HEK293 (cell line): ENCODE measurements around the gene ADM2.

Experiments
- CTCF ChIA-PET: fragments of 350-600 bp; formaldehyde crosslinking; extraction: SDS; loops from one replicate; lab custom pipeline; 2021; ENCODE audit warnings: antibody characterized with exemption; lab: Yijun Ruan, JAX
- POLR2A ChIA-PET: fragments of 300-600 bp; formaldehyde crosslinking; extraction: SDS; loops from one replicate; lab custom pipeline; 2020; ENCODE audit warnings: antibody characterized with exemption, inconsistent platforms; lab: Yijun Ruan, JAX
- H3K27ac ChIP-seq: fragments of 200-500 bp; sonication (Bioruptor generic); 2 replicates; pipeline ENCODE4 v1.5.1; 2014; ENCODE audit warnings: low read depth, low read length, control low read depth, inconsistent platforms; ENCODE audit errors: extremely low read depth
- H3K36me3 ChIP-seq, 2 experiments: fragments of 200-500 bp in 1 of 2; sonication (Bioruptor generic) in 1 of 2; 1 replicate in 1 of 2; 2 replicates in 1 of 2; pipeline ENCODE4 v1.5.1; 2014 to 2017; ENCODE audit warnings: inconsistent platforms in 2 of 2, low read length in 2 of 2; ENCODE audit not compliant: control insufficient read depth in 2 of 2, insufficient read depth in 1 of 2
- H3K4me1 ChIP-seq: fragments of 200-500 bp; sonication (Bioruptor generic); 2 replicates; pipeline ENCODE4 v1.5.1; 2014; ENCODE audit warnings: mild to moderate bottlenecking, low read length, inconsistent platforms; ENCODE audit not compliant: control insufficient read depth, insufficient read depth
- H3K4me3 ChIP-seq: 2 replicates; pipeline ENCODE4 v1.5.1; 2011; ENCODE audit warnings: low read depth, mild to moderate bottlenecking, control low read depth, low read length, moderate library complexity
- H3K9me3 ChIP-seq: fragments of 200-500 bp; sonication (Bioruptor generic); 2 replicates; pipeline ENCODE4 v1.5.1; 2014; ENCODE audit warnings: low read depth, low read length, inconsistent platforms; ENCODE audit not compliant: control insufficient read depth, insufficient read depth
- KLF9 ChIP-seq: fragments of 450-650 bp; formaldehyde crosslinking; IDR thresholded peaks from 2 replicates; pipeline ENCODE4 v1.5.1; 2016; ENCODE audit warnings: missing biosample characterization, missing genetic modification characterization, low read depth
- OVOL3 ChIP-seq: fragments of 450-650 bp; formaldehyde crosslinking; IDR thresholded peaks from 2 replicates; pipeline ENCODE4 v1.5.1; 2016; ENCODE audit warnings: missing biosample characterization, missing genetic modification characterization
- SCRT1 ChIP-seq: fragments of 450-650 bp; formaldehyde crosslinking; IDR thresholded peaks from 2 replicates; pipeline ENCODE4 v1.5.1; 2016; ENCODE audit warnings: missing biosample characterization, missing genetic modification characterization, borderline replicate concordance
- TCF7L2 ChIP-seq: IDR thresholded peaks from 2 replicates; pipeline ENCODE4 v1.6.1; 2011; ENCODE audit warnings: low read depth, mild to moderate bottlenecking, inconsistent platforms, low read length, moderate library complexity, borderline replicate concordance
- ZNF175 ChIP-seq: fragments of 450-650 bp; formaldehyde crosslinking; IDR thresholded peaks from 2 replicates; pipeline ENCODE4 v1.5.1; 2016; ENCODE audit warnings: missing biosample characterization, missing genetic modification characterization
- ZNF214 ChIP-seq: fragments of 450-650 bp; formaldehyde crosslinking; IDR thresholded peaks from 2 replicates; pipeline ENCODE4 v1.5.1; 2017; ENCODE audit warnings: missing biosample characterization, mild to moderate bottlenecking, missing genetic modification characterization, borderline replicate concordance
- ZNF391 ChIP-seq: fragments of 450-650 bp; formaldehyde crosslinking; IDR thresholded peaks from 2 replicates; pipeline ENCODE4 v1.5.1; 2016; ENCODE audit warnings: low read depth, missing biosample characterization, missing genetic modification characterization, borderline replicate concordance
- ZNF560 ChIP-seq: fragments of 450-650 bp; formaldehyde crosslinking; IDR thresholded peaks from 2 replicates; pipeline ENCODE4 v1.5.1; 2017; ENCODE audit warnings: missing biosample characterization, missing genetic modification characterization, borderline replicate concordance
- ZNF561 ChIP-seq: fragments of 450-650 bp; IDR thresholded peaks from 2 replicates; pipeline ENCODE4 v1.5.1; 2018; ENCODE audit warnings: missing biosample characterization, missing genetic modification characterization, borderline replicate concordance
- ZNF600 ChIP-seq: fragments of 450-650 bp; formaldehyde crosslinking; IDR thresholded peaks from 2 replicates; pipeline ENCODE4 v1.5.1; 2016; ENCODE audit warnings: missing biosample characterization, missing genetic modification characterization
- ZNF660 ChIP-seq: fragments of 450-650 bp; IDR thresholded peaks from 2 replicates; pipeline ENCODE4 v1.5.1; 2018; ENCODE audit warnings: missing biosample characterization, mild to moderate bottlenecking, missing genetic modification characterization
- ZNF677 ChIP-seq: fragments of 450-650 bp; IDR thresholded peaks from 2 replicates; pipeline ENCODE4 v1.5.0; 2018; ENCODE audit warnings: missing biosample characterization, mild to moderate bottlenecking, missing genetic modification characterization, moderate library complexity
- ZNF791 ChIP-seq: fragments of 450-650 bp; formaldehyde crosslinking; IDR thresholded peaks from 2 replicates; pipeline ENCODE4 v1.5.1; 2016; ENCODE audit warnings: missing biosample characterization, missing genetic modification characterization
- TF ChIP-seq, protein P1 (sequence below): fragments of 450-650 bp; formaldehyde crosslinking; IDR thresholded peaks from 2 replicates; pipeline ENCODE4 v1.5.1; 2016; ENCODE audit warnings: missing biosample characterization, missing genetic modification characterization
- TF ChIP-seq, protein P2 (sequence below): IDR thresholded peaks from 2 replicates; pipeline ENCODE4 v1.6.1; 2011; ENCODE audit warnings: mild to moderate bottlenecking, low read depth, low read length, borderline replicate concordance
- TF ChIP-seq, protein P3 (sequence below): fragments of 450-650 bp; formaldehyde crosslinking; IDR thresholded peaks from 2 replicates; pipeline ENCODE4 v1.5.1; 2016; ENCODE audit warnings: missing biosample characterization, missing genetic modification characterization, low read depth
- TF ChIP-seq, protein P4 (sequence below): fragments of 450-650 bp; formaldehyde crosslinking; IDR thresholded peaks from 2 replicates; pipeline ENCODE4 v1.5.1; 2016; ENCODE audit warnings: missing biosample characterization, missing genetic modification characterization
- TF ChIP-seq, protein P5 (sequence below): fragments of 450-650 bp; IDR thresholded peaks from 2 replicates; pipeline ENCODE4 v1.5.1; 2018; ENCODE audit warnings: missing biosample characterization, mild to moderate bottlenecking, missing genetic modification characterization
- TF ChIP-seq, protein P6 (sequence below): fragments of 450-650 bp; formaldehyde crosslinking; IDR thresholded peaks from 2 replicates; pipeline ENCODE4 v1.5.1; 2016; ENCODE audit warnings: missing biosample characterization, missing genetic modification characterization

Gene ADM2

DNA sequence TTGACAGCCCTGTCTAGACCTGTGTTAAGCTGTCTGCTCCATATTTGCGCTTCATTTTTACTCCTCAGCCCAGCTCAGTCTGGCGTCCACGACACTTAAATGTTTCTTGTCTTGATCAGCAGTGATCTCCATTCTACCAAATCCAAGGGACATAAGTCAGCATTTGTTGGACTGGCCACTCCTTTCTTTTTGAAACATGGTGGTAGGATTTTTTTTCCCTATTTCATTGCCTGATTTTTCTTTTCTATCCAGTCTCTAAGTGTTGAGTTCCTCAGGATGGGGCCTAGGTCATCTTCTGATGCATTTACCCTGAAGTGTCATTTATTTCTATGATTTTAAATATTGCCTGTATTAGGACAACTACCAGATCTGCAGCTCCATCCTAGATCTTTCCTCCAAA, 27.6 kb downstream of the ADM2 start:
- Histone ChIP-seq H3K4me3 (peak overlapping the region; percentile 100), H3K4me1 (peaks cover 8% of the 10 kb centered on the region), H3K36me3 (peaks cover 6 to 37% of the 10 kb centered on the region in 2 experiments; a peak in 2 of 3 replicates), H3K9me3 (no peaks in the 10 kb centered on the region), H3K27ac (peak overlapping the region; percentile 97; the same call in 1 of the 2 replicates)
- ChIA-PET POLR2A (interaction anchor here (1.4 to 6.0 kb wide), 6 partner anchors 9 to 265 kb away, joined by 6 to 189 read pairs (median 10); partner anchors contain the start of gene SCO2), CTCF (interaction anchor here (0.6 to 3.8 kb wide), 6 partner anchors 17 to 265 kb away, joined by 3 to 32 read pairs (median 7); partner anchors contain the start of genes SCO2 and SYCE3)
- TF ChIP-seq KLF9 (tag by site-specific recombination), result no peak
- TF ChIP-seq, protein P1, sequence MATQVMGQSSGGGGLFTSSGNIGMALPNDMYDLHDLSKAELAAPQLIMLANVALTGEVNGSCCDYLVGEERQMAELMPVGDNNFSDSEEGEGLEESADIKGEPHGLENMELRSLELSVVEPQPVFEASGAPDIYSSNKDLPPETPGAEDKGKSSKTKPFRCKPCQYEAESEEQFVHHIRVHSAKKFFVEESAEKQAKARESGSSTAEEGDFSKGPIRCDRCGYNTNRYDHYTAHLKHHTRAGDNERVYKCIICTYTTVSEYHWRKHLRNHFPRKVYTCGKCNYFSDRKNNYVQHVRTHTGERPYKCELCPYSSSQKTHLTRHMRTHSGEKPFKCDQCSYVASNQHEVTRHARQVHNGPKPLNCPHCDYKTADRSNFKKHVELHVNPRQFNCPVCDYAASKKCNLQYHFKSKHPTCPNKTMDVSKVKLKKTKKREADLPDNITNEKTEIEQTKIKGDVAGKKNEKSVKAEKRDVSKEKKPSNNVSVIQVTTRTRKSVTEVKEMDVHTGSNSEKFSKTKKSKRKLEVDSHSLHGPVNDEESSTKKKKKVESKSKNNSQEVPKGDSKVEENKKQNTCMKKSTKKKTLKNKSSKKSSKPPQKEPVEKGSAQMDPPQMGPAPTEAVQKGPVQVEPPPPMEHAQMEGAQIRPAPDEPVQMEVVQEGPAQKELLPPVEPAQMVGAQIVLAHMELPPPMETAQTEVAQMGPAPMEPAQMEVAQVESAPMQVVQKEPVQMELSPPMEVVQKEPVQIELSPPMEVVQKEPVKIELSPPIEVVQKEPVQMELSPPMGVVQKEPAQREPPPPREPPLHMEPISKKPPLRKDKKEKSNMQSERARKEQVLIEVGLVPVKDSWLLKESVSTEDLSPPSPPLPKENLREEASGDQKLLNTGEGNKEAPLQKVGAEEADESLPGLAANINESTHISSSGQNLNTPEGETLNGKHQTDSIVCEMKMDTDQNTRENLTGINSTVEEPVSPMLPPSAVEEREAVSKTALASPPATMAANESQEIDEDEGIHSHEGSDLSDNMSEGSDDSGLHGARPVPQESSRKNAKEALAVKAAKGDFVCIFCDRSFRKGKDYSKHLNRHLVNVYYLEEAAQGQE (tag by site-specific recombination), result no peak
- TF ChIP-seq, protein P2, sequence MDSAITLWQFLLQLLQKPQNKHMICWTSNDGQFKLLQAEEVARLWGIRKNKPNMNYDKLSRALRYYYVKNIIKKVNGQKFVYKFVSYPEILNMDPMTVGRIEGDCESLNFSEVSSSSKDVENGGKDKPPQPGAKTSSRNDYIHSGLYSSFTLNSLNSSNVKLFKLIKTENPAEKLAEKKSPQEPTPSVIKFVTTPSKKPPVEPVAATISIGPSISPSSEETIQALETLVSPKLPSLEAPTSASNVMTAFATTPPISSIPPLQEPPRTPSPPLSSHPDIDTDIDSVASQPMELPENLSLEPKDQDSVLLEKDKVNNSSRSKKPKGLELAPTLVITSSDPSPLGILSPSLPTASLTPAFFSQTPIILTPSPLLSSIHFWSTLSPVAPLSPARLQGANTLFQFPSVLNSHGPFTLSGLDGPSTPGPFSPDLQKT, result no peak
- no peak for TF ChIP-seq ZNF660 (tag by site-specific recombination)
- TF ChIP-seq ZNF677 (tag by site-specific recombination), result no peak
- no peak for TF ChIP-seq ZNF391 (tag by site-specific recombination)
- no peak for TF ChIP-seq ZNF561 (tag by site-specific recombination)
- TF ChIP-seq SCRT1 (tag by site-specific recombination), result no peak
- TF ChIP-seq ZNF791 (tag by site-specific recombination), result no peak
- no peak for TF ChIP-seq OVOL3 (tag by site-specific recombination)
- TF ChIP-seq ZNF600 (tag by site-specific recombination), result no peak
- TF ChIP-seq, protein P3, sequence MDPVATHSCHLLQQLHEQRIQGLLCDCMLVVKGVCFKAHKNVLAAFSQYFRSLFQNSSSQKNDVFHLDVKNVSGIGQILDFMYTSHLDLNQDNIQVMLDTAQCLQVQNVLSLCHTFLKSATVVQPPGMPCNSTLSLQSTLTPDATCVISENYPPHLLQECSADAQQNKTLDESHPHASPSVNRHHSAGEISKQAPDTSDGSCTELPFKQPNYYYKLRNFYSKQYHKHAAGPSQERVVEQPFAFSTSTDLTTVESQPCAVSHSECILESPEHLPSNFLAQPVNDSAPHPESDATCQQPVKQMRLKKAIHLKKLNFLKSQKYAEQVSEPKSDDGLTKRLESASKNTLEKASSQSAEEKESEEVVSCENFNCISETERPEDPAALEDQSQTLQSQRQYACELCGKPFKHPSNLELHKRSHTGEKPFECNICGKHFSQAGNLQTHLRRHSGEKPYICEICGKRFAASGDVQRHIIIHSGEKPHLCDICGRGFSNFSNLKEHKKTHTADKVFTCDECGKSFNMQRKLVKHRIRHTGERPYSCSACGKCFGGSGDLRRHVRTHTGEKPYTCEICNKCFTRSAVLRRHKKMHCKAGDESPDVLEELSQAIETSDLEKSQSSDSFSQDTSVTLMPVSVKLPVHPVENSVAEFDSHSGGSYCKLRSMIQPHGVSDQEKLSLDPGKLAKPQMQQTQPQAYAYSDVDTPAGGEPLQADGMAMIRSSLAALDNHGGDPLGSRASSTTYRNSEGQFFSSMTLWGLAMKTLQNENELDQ, result no peak
- no peak for TF ChIP-seq ZNF175 (tag by site-specific recombination)
- TF ChIP-seq, protein P4, sequence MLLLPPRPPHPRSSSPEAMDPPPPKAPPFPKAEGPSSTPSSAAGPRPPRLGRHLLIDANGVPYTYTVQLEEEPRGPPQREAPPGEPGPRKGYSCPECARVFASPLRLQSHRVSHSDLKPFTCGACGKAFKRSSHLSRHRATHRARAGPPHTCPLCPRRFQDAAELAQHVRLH (tag by site-specific recombination), result no peak

DNA sequence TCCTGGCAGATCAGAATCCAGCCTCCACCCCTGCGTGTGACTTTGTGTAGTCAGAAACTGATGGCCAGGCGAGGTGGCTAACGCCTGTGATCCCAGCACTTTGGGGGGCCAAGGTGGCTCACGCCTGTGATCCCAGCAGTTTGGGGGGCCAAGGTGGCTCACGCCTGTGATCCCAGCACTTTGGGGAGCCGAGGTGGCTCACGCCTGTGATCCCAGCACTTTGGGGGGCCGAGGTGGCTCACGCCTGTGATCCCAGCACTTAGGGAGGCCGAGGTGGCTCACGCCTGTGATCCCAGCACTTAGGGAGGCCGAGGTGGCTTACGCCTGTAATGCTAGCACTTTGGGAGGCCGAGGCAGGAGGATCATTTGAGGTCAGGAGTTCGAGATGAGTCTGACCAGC, 31.8 kb downstream of the ADM2 start:
- ChIA-PET POLR2A (no interaction called here), CTCF (interaction anchor here (1.0 to 1.7 kb wide), 3 partner anchors 12 to 50 kb away, joined by 3 to 5 read pairs (median 3); partner anchors contain the start of genes SCO2 and SYCE3)
- TF ChIP-seq ZNF560 (tag by site-specific recombination) (no peak), TCF7L2 (no peak), ZNF214 (no peak)
- TF ChIP-seq, protein P5, sequence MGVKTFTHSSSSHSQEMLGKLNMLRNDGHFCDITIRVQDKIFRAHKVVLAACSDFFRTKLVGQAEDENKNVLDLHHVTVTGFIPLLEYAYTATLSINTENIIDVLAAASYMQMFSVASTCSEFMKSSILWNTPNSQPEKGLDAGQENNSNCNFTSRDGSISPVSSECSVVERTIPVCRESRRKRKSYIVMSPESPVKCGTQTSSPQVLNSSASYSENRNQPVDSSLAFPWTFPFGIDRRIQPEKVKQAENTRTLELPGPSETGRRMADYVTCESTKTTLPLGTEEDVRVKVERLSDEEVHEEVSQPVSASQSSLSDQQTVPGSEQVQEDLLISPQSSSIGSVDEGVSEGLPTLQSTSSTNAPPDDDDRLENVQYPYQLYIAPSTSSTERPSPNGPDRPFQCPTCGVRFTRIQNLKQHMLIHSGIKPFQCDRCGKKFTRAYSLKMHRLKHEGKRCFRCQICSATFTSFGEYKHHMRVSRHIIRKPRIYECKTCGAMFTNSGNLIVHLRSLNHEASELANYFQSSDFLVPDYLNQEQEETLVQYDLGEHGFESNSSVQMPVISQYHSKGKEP, result no peak
- TF ChIP-seq, protein P6, sequence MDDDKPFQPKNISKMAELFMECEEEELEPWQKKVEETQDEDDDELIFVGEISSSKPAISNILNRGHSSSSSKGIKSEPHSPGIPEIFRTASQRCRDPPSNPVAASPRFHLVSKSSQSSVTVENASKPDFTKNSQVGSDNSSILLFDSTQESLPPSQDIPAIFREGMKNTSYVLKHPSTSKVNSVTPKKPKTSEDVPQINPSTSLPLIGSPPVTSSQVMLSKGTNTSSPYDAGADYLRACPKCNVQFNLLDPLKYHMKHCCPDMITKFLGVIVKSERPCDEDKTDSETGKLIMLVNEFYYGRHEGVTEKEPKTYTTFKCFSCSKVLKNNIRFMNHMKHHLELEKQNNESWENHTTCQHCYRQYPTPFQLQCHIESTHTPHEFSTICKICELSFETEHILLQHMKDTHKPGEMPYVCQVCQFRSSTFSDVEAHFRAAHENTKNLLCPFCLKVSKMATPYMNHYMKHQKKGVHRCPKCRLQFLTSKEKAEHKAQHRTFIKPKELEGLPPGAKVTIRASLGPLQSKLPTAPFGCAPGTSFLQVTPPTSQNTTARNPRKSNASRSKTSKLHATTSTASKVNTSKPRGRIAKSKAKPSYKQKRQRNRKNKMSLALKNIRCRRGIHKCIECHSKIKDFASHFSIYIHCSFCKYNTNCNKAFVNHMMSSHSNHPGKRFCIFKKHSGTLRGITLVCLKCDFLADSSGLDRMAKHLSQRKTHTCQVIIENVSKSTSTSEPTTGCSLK (tag by site-specific recombination), result no peak
- Histone ChIP-seq H3K36me3 (peaks cover 6 to 52% of the 10 kb centered on the region in 2 experiments; a peak in 2 of 3 replicates), H3K4me3 (no peak overlapping the region), H3K27ac (0 out of 2 replicates have a peak overlapping the region, but pooled peaks have one; percentile 14), H3K9me3 (no peaks in the 10 kb centered on the region), H3K4me1 (peaks cover 6% of the 10 kb centered on the region; the same call in 1 of the 2 replicates)
